ENCODE results near the gene ERC2.

ERC2 gene

DNA sequence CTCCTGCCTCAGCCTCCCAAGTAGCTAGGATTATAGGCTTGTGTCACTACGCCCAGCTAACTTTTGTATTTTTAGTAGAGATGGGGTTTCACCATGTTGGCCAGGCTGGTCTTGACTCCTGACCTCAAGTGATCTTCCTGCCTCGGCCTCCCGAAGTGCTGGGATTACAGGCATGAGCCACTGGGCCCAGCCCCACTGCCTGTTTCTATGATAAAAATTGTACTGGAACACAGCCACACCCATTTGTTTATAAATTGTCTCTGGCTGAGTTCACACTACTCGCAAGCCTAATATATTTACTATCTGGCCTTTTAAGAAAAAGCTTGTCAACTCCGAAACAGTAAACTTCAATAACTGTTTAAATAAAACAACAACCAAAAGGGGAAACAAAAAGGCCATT is 671.7 kb downstream of the ERC2 start:
- ATAC-seq (ENCODE audit: low read depth) = no peak
- Histone ChIP-seq H3K4me3 (ENCODE audit: severe bottlenecking) (no peak overlapping the region), H3K9me3 (ENCODE audit: severe bottlenecking) (no peaks in the 10 kb centered on the region), H3K27ac (ENCODE audit: poor library complexity, severe bottlenecking) (no peak overlapping the region), H3K36me3 (ENCODE audit: low read depth) (no peaks in the 10 kb centered on the region), H3K27me3 (ENCODE audit: insufficient read depth, poor library complexity, severe bottlenecking) (no peaks in the 10 kb centered on the region), H3K4me1 (ENCODE audit: insufficient read depth, poor library complexity, severe bottlenecking) (no peaks in the 10 kb centered on the region)
- DNase-seq (ENCODE audit: low spot score) = no peak
- TF ChIP-seq, protein P1, sequence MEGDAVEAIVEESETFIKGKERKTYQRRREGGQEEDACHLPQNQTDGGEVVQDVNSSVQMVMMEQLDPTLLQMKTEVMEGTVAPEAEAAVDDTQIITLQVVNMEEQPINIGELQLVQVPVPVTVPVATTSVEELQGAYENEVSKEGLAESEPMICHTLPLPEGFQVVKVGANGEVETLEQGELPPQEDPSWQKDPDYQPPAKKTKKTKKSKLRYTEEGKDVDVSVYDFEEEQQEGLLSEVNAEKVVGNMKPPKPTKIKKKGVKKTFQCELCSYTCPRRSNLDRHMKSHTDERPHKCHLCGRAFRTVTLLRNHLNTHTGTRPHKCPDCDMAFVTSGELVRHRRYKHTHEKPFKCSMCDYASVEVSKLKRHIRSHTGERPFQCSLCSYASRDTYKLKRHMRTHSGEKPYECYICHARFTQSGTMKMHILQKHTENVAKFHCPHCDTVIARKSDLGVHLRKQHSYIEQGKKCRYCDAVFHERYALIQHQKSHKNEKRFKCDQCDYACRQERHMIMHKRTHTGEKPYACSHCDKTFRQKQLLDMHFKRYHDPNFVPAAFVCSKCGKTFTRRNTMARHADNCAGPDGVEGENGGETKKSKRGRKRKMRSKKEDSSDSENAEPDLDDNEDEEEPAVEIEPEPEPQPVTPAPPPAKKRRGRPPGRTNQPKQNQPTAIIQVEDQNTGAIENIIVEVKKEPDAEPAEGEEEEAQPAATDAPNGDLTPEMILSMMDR (IDR thresholded peaks at IDR 0.05; ENCODE audit: poor library complexity, severe bottlenecking) = no peak

DNA sequence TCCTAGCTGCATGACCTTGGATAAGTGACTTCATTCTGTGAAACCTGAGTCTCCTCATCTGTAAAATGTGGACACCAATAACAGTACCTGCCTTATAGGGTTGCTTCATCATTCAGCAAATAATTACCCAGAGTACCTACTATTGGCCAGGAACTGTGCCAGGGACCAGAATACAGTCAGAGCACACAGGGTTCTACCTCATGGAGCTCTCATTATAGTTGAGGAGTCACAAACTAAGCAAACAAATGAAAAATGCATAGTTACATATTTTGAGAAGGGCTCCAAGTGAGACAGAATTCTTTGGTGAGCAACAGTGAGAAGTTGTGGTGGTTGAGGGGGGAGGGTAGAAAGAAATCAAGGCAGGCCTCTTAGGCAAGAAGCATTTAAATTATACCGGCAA is 672.5 kb downstream of the ERC2 start:
- ATAC-seq (ENCODE audit: low read depth) (peak; percentile 33; the same call in 2 of the 3 replicates), DNase-seq (ENCODE audit: low spot score) (no peak)
- TF ChIP-seq, protein P1 (IDR thresholded peaks at IDR 0.05; ENCODE audit: poor library complexity, severe bottlenecking) = no peak
- Histone ChIP-seq H3K4me1 (ENCODE audit: insufficient read depth, poor library complexity, severe bottlenecking) (no peaks in the 10 kb centered on the region), H3K9me3 (ENCODE audit: severe bottlenecking) (no peaks in the 10 kb centered on the region), H3K36me3 (ENCODE audit: low read depth) (no peaks in the 10 kb centered on the region), H3K27ac (ENCODE audit: poor library complexity, severe bottlenecking) (no peak overlapping the region), H3K4me3 (ENCODE audit: severe bottlenecking) (no peak overlapping the region), H3K27me3 (ENCODE audit: insufficient read depth, poor library complexity, severe bottlenecking) (no peaks in the 10 kb centered on the region)

DNA sequence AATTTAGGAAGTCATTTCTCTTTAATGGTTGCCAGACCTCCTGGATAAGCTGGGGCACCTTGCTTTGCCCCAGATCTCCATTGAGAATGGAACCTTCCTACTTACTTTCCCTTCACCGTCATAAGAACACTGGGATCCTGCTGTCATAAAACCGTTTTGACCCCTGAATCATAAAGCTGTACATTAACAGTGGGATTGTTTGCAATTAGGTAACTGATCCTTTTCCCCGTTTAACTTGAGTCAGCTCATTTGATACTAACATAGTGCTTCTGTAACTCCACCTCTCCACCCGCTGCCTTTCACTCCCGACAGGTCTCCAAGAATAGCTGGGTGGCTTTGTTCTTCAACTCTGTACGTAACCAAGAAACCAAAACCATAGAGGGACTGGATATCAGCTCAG is 673.0 kb downstream of the ERC2 start:
- Histone ChIP-seq H3K4me3 (ENCODE audit: severe bottlenecking) (no peak overlapping the region), H3K4me1 (ENCODE audit: insufficient read depth, poor library complexity, severe bottlenecking) (no peaks in the 10 kb centered on the region), H3K9me3 (ENCODE audit: severe bottlenecking) (no peaks in the 10 kb centered on the region), H3K27ac (ENCODE audit: poor library complexity, severe bottlenecking) (no peak overlapping the region), H3K27me3 (ENCODE audit: insufficient read depth, poor library complexity, severe bottlenecking) (no peaks in the 10 kb centered on the region), H3K36me3 (ENCODE audit: low read depth) (no peaks in the 10 kb centered on the region)
- no peak for ATAC-seq (ENCODE audit: low read depth)
- DNase-seq (ENCODE audit: low spot score) = no peak
- TF ChIP-seq, protein P1 (IDR thresholded peaks at IDR 0.05; ENCODE audit: poor library complexity, severe bottlenecking) = no peak

DNA sequence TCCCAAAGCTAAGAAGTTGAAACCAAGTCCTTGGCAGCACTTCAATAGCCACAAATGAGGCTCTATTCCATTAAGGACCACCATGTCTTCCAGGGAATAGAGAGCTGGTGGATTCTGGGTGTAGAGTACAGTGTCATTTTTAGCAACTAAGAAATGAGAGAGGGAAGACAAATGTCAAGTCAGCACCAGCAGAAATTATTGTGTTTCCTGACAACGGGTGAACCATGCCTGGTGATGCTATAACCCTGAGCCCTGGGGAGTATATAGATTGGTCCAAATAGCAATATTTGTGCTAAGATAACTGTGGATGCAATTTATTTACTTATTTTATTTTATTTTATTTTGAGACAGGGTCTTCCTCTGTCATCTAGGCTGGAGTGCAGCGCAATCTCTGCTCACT is 675.5 kb downstream of the ERC2 start:
- Histone ChIP-seq H3K36me3 (ENCODE audit: low read depth) (no peaks in the 10 kb centered on the region), H3K27ac (ENCODE audit: poor library complexity, severe bottlenecking) (no peak overlapping the region), H3K4me3 (ENCODE audit: severe bottlenecking) (no peak overlapping the region), H3K4me1 (ENCODE audit: insufficient read depth, poor library complexity, severe bottlenecking) (no peaks in the 10 kb centered on the region), H3K27me3 (ENCODE audit: insufficient read depth, poor library complexity, severe bottlenecking) (no peaks in the 10 kb centered on the region), H3K9me3 (ENCODE audit: severe bottlenecking) (no peaks in the 10 kb centered on the region)
- ATAC-seq (ENCODE audit: low read depth) = no peak
- no peak for DNase-seq (ENCODE audit: low spot score)
- TF ChIP-seq, protein P1 (IDR thresholded peaks at IDR 0.05; ENCODE audit: poor library complexity, severe bottlenecking) = no peak

DNA sequence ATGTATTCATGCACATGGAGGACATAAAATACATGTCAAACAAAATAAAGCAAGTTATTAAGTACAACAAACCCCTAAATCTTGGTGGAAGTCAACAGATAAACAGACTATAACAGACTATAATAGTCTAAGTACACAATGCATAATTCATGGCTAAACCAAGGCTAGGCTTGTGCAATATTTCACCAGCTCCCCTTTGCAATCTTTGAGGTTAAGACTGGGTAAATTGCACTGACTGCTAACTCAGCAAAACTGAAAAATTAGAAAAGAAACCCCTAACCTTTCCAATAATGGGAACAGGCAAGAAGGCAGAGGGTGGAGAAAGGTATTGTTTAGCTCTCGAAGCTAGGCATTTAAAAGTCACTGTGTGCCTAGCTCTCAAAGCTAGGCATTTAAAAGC is 676.3 kb downstream of the ERC2 start:
- ATAC-seq (ENCODE audit: low read depth) = no peak
- Histone ChIP-seq H3K27ac (ENCODE audit: poor library complexity, severe bottlenecking) (no peak overlapping the region), H3K36me3 (ENCODE audit: low read depth) (no peaks in the 10 kb centered on the region), H3K4me3 (ENCODE audit: severe bottlenecking) (no peak overlapping the region), H3K4me1 (ENCODE audit: insufficient read depth, poor library complexity, severe bottlenecking) (no peaks in the 10 kb centered on the region), H3K27me3 (ENCODE audit: insufficient read depth, poor library complexity, severe bottlenecking) (no peaks in the 10 kb centered on the region), H3K9me3 (ENCODE audit: severe bottlenecking) (no peaks in the 10 kb centered on the region)
- TF ChIP-seq, protein P1 (IDR thresholded peaks at IDR 0.05; ENCODE audit: poor library complexity, severe bottlenecking) = no peak
- no peak for DNase-seq (ENCODE audit: low spot score)

Measured in RWPE2 (cell line).